HepG2 (cell line): ENCODE measurements around the gene DCK.

Source experiments
- BRCA1 ChIP-seq: sonication (generic); formaldehyde crosslinking; IDR thresholded peaks from 2 replicates; pipeline ENCODE4 v1.4.0; 2020; ENCODE audit warnings: missing genetic modification reagents
- NCOA1 ChIP-seq: sonication (generic); formaldehyde crosslinking; IDR thresholded peaks from 2 replicates; pipeline ENCODE4 v1.9.0; 2021; ENCODE audit warnings: missing genetic modification reagents
- NFE2L1 ChIP-seq: sonication (generic); formaldehyde crosslinking; IDR thresholded peaks from 2 replicates; pipeline ENCODE4 v1.4.0; 2020; ENCODE audit warnings: missing genetic modification reagents, mild to moderate bottlenecking, borderline replicate concordance
- YY1 ChIP-seq: IDR thresholded peaks from 2 replicates; pipeline ENCODE4 v1.6.1; 2011; ENCODE audit warnings: low read length, low read depth, moderate library complexity, mild to moderate bottlenecking; ENCODE audit not compliant: insufficient read depth, insufficient replicate concordance
- ZBTB33 ChIP-seq: sonication (generic); formaldehyde crosslinking; IDR thresholded peaks from 2 replicates; pipeline ENCODE4 v1.4.0; 2020; ENCODE audit warnings: missing genetic modification reagents
- TF ChIP-seq, protein P1 (sequence below): sonication (generic); formaldehyde crosslinking; IDR thresholded peaks from 2 replicates; pipeline ENCODE4 v1.9.0; 2021; ENCODE audit warnings: missing genetic modification reagents, mild to moderate bottlenecking, borderline replicate concordance
- TF ChIP-seq, protein P2 (sequence below): sonication (generic); formaldehyde crosslinking; IDR thresholded peaks from 2 replicates; pipeline ENCODE4 v1.5.0; 2020; ENCODE audit warnings: mild to moderate bottlenecking, missing genetic modification reagents, moderate library complexity

- TF ChIP-seq NFE2L1 (CRISPR knock-in tag) (no peak), BRCA1 (no peak), YY1 (no peak), NCOA1 (CRISPR knock-in tag) (no peak), ZBTB33 (CRISPR knock-in tag) (no peak)
- TF ChIP-seq, protein P1, sequence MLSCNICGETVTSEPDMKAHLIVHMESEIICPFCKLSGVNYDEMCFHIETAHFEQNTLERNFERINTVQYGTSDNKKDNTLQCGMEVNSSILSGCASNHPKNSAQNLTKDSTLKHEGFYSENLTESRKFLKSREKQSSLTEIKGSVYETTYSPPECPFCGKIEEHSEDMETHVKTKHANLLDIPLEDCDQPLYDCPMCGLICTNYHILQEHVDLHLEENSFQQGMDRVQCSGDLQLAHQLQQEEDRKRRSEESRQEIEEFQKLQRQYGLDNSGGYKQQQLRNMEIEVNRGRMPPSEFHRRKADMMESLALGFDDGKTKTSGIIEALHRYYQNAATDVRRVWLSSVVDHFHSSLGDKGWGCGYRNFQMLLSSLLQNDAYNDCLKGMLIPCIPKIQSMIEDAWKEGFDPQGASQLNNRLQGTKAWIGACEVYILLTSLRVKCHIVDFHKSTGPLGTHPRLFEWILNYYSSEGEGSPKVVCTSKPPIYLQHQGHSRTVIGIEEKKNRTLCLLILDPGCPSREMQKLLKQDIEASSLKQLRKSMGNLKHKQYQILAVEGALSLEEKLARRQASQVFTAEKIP, result no peak
- TF ChIP-seq, protein P2, sequence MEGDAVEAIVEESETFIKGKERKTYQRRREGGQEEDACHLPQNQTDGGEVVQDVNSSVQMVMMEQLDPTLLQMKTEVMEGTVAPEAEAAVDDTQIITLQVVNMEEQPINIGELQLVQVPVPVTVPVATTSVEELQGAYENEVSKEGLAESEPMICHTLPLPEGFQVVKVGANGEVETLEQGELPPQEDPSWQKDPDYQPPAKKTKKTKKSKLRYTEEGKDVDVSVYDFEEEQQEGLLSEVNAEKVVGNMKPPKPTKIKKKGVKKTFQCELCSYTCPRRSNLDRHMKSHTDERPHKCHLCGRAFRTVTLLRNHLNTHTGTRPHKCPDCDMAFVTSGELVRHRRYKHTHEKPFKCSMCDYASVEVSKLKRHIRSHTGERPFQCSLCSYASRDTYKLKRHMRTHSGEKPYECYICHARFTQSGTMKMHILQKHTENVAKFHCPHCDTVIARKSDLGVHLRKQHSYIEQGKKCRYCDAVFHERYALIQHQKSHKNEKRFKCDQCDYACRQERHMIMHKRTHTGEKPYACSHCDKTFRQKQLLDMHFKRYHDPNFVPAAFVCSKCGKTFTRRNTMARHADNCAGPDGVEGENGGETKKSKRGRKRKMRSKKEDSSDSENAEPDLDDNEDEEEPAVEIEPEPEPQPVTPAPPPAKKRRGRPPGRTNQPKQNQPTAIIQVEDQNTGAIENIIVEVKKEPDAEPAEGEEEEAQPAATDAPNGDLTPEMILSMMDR, result no peak
These were observed 46.5 kb upstream of the DCK start for GRCh38 chr4:70946939-70947338.
